SU-DHL-6 (cell line): ENCODE results near the gene CUBN.

Source experiments
- EZH2phosphoT487 ChIP-seq: fragments of 200-600 bp; sonication (generic), shearing (Covaris generic); conservative IDR thresholded peaks from 2 replicates; pipeline ENCODE4 v1.6.1; 2018; ENCODE audit warnings: mild to moderate bottlenecking, antibody characterized with exemption, low read length, moderate library complexity, mixed read lengths
- TF ChIP-seq, protein P1 (sequence below): fragments of 200-600 bp; sonication (generic); IDR thresholded peaks from one replicate; pipeline ENCODE4 v1.5.1; 2017; ENCODE audit warnings: antibody characterized with exemption, mild to moderate bottlenecking, low read length, moderate library complexity; ENCODE audit not compliant: insufficient read depth, poor library complexity, severe bottlenecking

DNA sequence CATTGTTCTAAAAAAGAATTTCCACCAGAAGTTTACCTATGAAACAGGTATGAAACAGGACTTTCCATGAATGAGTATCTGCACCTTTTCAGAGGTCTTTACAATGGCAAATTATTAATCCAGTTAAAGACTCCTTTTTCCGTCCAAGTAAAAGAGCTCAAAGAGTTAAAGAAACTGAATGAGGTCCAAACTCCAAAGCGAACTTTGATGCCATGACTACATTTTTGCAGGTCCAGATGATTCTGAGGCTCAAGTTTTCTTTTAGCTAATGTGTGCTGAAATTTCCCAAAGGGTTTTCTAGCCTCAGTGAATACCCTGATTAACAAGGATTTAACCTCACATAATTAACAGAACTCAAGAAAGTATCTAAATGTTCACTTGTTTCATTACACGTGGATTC, 9.8 kb downstream of the CUBN start:
- TF ChIP-seq, protein P1, sequence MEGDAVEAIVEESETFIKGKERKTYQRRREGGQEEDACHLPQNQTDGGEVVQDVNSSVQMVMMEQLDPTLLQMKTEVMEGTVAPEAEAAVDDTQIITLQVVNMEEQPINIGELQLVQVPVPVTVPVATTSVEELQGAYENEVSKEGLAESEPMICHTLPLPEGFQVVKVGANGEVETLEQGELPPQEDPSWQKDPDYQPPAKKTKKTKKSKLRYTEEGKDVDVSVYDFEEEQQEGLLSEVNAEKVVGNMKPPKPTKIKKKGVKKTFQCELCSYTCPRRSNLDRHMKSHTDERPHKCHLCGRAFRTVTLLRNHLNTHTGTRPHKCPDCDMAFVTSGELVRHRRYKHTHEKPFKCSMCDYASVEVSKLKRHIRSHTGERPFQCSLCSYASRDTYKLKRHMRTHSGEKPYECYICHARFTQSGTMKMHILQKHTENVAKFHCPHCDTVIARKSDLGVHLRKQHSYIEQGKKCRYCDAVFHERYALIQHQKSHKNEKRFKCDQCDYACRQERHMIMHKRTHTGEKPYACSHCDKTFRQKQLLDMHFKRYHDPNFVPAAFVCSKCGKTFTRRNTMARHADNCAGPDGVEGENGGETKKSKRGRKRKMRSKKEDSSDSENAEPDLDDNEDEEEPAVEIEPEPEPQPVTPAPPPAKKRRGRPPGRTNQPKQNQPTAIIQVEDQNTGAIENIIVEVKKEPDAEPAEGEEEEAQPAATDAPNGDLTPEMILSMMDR = no peak
- no peak for TF ChIP-seq EZH2phosphoT487
